Fibroblast of gingiva (primary cell): ENCODE measurements around the gene MRTFB.

Source experiments
- DNase-seq: peaks from one replicate; pipeline ENCODE4 v3.0.0-alpha.2; 2011; ENCODE audit warnings: low read depth

Gene MRTFB

GRCh38 chr16:14240219-14240843, 169.2 kb downstream of the MRTFB start:
- no peak for DNase-seq

- DNase-seq, result no peak
Measured at GRCh38 chr16:14240964-14241363, 169.8 kb downstream of the MRTFB start.

GRCh38 chr16:14241631-14242030, 170.5 kb downstream of the MRTFB start:
- DNase-seq, result peak; percentile 54

- no peak for DNase-seq
Measured at GRCh38 chr16:14242769-14243168, 171.7 kb downstream of the MRTFB start.

- DNase-seq, result no peak
Measured at GRCh38 chr16:14244196-14245010, 173.3 kb downstream of the MRTFB start.

GRCh38 chr16:14248791-14249190, 177.7 kb downstream of the MRTFB start:
- no peak for DNase-seq

- DNase-seq, result peak; percentile 8
Measured at GRCh38 chr16:14249291-14250032, 178.3 kb downstream of the MRTFB start.

GRCh38 chr16:14251419-14251818, 180.3 kb downstream of the MRTFB start:
- no peak for DNase-seq

- DNase-seq, result no peak
Measured at GRCh38 chr16:14252860-14253259, 181.7 kb downstream of the MRTFB start.

GRCh38 chr16:14263011-14263410, 191.9 kb downstream of the MRTFB start:
- DNase-seq, result no peak

GRCh38 chr16:14263769-14264168, 192.7 kb downstream of the MRTFB start:
- no peak for DNase-seq

- DNase-seq, result no peak
Measured at GRCh38 chr16:14264327-14264943, 193.3 kb downstream of the MRTFB start.

GRCh38 chr16:14268073-14268472, 197.0 kb downstream of the MRTFB start:
- no peak for DNase-seq

GRCh38 chr16:14275934-14276333, 204.8 kb downstream of the MRTFB start:
- no peak for DNase-seq

GRCh38 chr16:14278749-14279148, 207.6 kb downstream of the MRTFB start:
- DNase-seq, result no peak

GRCh38 chr16:14280541-14280940, 209.4 kb downstream of the MRTFB start:
- no peak for DNase-seq

- DNase-seq, result no peak
Measured at GRCh38 chr16:14283786-14284185, 212.7 kb downstream of the MRTFB start.

- DNase-seq, result no peak
Measured at GRCh38 chr16:14284371-14284770, 213.3 kb downstream of the MRTFB start.

- DNase-seq, result peak; percentile 74
Measured at GRCh38 chr16:14284930-14285512, 213.9 kb downstream of the MRTFB start.

- peak; percentile 89 for DNase-seq
Measured at GRCh38 chr16:14285513-14286367, 214.6 kb downstream of the MRTFB start.
